ENCODE results near the gene EHMT1. TPM values are rescaled to one million over a fixed set of nuclear protein-coding genes. Genes with fewer than 3 reads are reported as not detected.
A peak's percentile ranks its signal among the peaks of the same experiment; 100 is the strongest.
"Not testable (repeated sequence)": the region's sequence is repeated elsewhere in the genome, so short reads cannot be mapped to it uniquely, and the experiment has no call there.

Gene EHMT1
- total RNA-seq, 2 experiments from 2014 or later: 145 to 295 TPM

DNA sequence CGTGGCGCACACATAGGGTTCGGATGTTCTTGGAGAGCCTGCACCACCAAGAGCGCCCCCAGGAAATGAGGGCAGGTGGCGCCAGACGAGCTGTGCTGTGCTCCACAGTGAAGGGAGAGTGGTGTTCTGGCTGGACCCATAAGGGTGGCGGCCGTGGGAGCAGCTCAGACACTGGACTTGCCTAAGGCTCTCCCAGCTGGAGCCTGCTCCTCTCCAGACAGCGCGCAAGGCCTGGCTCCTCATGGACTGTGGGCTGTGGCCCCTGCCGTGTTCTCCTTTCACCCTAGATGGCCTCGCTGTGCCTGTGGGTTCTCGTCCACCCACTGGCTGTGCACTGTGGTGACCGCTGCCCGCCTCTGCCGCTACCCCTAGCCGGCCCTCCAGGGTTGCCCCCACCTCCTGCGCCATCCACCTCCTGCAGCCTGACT is 92.9 kb downstream of the EHMT1 start:
- Histone ChIP-seq H3K9me2 (ENCODE audit: insufficient read depth, low read length) (no peaks in the 10 kb centered on the region), H4K20me1 (ENCODE audit: insufficient read depth, low read length) (no peaks in the 10 kb centered on the region), H3K4me1 (ENCODE audit: insufficient read depth, low read length, poor library complexity, severe bottlenecking) (peaks cover 25% of the 10 kb centered on the region), H3K36me3 (ENCODE audit: insufficient read depth, low read length) (peaks cover 81% of the 10 kb centered on the region), H3K4me2 (ENCODE audit: low read length) (peak overlapping the region; percentile 37; the same call in 1 of the 2 replicates), H3K79me2 (ENCODE audit: insufficient read depth, low read depth, low read length) (peaks cover 66% of the 10 kb centered on the region), H3K9me3 (ENCODE audit: low read length) (peaks cover 30% of the 10 kb centered on the region), H2AFZ (ENCODE audit: low read length) (no peak overlapping the region), H3K27ac (ENCODE audit: low read depth, low read length, poor library complexity, severe bottlenecking) (peak overlapping the region; percentile 18), H3K4me3 (ENCODE audit: low read depth, low read length, poor library complexity, severe bottlenecking) (no peak overlapping the region)
- DNase-seq (ENCODE audit: low spot score): no peak
- no TSS peak for BruUV-seq (replicated peaks)
- intact Hi-C loops (cut with micrococcal nuclease; ENCODE audit: unreplicated experiment): no loop called here
- ChIA-PET POLR2A (no interaction called here), CTCF (ENCODE audit: unreplicated experiment) (no interaction called here)
- no peak for TF ChIP-seq EZH2phosphoT487 (IDR thresholded peaks at IDR 0.05; ENCODE audit: borderline replicate concordance, low read depth, low read length)
- TF ChIP-seq, protein P1, sequence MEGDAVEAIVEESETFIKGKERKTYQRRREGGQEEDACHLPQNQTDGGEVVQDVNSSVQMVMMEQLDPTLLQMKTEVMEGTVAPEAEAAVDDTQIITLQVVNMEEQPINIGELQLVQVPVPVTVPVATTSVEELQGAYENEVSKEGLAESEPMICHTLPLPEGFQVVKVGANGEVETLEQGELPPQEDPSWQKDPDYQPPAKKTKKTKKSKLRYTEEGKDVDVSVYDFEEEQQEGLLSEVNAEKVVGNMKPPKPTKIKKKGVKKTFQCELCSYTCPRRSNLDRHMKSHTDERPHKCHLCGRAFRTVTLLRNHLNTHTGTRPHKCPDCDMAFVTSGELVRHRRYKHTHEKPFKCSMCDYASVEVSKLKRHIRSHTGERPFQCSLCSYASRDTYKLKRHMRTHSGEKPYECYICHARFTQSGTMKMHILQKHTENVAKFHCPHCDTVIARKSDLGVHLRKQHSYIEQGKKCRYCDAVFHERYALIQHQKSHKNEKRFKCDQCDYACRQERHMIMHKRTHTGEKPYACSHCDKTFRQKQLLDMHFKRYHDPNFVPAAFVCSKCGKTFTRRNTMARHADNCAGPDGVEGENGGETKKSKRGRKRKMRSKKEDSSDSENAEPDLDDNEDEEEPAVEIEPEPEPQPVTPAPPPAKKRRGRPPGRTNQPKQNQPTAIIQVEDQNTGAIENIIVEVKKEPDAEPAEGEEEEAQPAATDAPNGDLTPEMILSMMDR (conservative IDR thresholded peaks at IDR 0.05; ENCODE audit: low read length): peak; percentile 49

DNA sequence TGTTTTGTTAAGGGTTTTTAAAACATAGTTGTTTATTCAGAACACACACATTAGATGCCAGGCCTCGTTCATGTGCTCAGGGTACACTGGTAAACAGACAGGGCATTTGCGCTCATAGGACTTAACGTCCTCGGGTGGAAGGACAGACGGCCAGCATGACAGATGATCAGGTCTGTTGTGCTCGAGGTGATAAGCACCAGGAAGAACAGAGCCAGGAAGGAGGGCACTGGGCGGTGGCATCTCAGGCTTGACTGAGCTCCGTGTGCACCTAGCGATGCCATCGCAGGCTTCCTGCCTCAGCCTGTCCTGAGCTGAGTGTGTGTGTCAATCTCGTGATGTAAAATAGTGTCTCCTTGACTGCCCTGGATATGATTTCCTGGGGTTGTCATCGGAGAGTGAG is 96.5 kb downstream of the EHMT1 start:
- H4K20me1 ChIP-seq (ENCODE audit: insufficient read depth, low read length): no peaks in the 10 kb centered on the region
- intact Hi-C loops (cut with micrococcal nuclease; ENCODE audit: unreplicated experiment): no loop called here
- no peak for DNase-seq (ENCODE audit: low spot score)
- no peak overlapping the region for H3K4me3 ChIP-seq (ENCODE audit: low read depth, low read length, poor library complexity, severe bottlenecking)
- peak overlapping the region; percentile 7 for H3K27ac ChIP-seq (ENCODE audit: low read depth, low read length, poor library complexity, severe bottlenecking)
- no peak overlapping the region for H3K4me2 ChIP-seq (ENCODE audit: low read length)
- ChIA-PET POLR2A (no interaction called here), CTCF (ENCODE audit: unreplicated experiment) (no interaction called here)
- H3K4me1 ChIP-seq (ENCODE audit: insufficient read depth, low read length, poor library complexity, severe bottlenecking): peaks cover 25% of the 10 kb centered on the region
- H3K9me2 ChIP-seq (ENCODE audit: insufficient read depth, low read length): no peaks in the 10 kb centered on the region
- H3K9me3 ChIP-seq (ENCODE audit: low read length): peaks cover 30% of the 10 kb centered on the region
- H3K36me3 ChIP-seq (ENCODE audit: insufficient read depth, low read length): peaks cover 98% of the 10 kb centered on the region
- no peak overlapping the region for H2AFZ ChIP-seq (ENCODE audit: low read length)
- BruUV-seq (replicated peaks): no TSS peak
- TF ChIP-seq, protein P1 (conservative IDR thresholded peaks at IDR 0.05; ENCODE audit: low read length): no peak
- peaks cover 35% of the 10 kb centered on the region for H3K79me2 ChIP-seq (ENCODE audit: insufficient read depth, low read depth, low read length)

DNA sequence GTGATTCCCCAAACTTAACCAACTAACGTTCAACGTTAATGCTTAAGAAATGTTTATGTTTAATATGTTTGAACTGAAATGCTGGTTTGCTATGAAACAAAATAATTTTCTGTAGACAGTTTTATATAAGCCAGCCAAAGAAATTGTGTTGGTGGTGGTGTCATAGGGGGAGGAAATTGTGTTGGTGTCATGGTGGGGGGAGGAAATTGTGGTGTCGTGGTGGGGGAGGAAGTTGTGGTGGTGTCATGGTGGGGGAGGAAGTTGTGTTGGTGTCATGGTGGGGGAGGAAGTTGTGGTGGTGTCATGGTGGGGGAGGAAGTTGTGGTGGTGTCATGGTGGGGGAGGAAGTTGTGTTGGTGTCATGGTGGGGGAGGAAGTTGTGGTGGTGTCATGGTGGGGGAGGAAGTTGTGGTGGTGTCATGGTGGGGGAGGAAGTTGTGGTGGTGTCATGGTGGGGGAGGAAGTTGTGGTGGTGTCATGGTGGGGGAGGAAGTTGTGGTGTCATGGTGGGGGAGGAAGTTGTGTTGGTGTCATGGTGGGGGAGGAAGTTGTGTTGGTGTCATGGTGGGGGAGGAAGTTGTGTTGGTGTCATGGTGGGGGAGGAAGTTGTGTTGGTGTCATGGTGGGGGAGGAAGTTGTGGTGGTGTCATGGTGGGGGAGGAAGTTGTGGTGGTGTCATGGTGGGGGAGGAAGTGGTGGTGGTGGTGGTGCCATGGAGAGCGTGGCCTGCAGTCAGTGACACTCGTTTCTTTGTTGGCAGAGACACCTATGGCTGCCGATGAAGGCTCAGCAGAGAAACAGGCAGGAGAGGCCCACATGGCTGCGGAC is 97.3 kb downstream of the EHMT1 start:
- POLR2A ChIA-PET; H3K4me2 ChIP-seq (ENCODE audit: low read length); intact Hi-C loops (cut with micrococcal nuclease; ENCODE audit: unreplicated experiment); H3K4me3 ChIP-seq (ENCODE audit: low read depth, low read length, poor library complexity, severe bottlenecking); H2AFZ ChIP-seq (ENCODE audit: low read length); H3K9me2 ChIP-seq (ENCODE audit: insufficient read depth, low read length); DNase-seq (ENCODE audit: low spot score); CTCF ChIA-PET (ENCODE audit: unreplicated experiment); BruUV-seq (replicated peaks); H4K20me1 ChIP-seq (ENCODE audit: insufficient read depth, low read length): not testable (repeated sequence)
- Histone ChIP-seq H3K79me2 (ENCODE audit: insufficient read depth, low read depth, low read length) (peaks cover 33% of the 10 kb centered on the region), H3K27ac (ENCODE audit: low read depth, low read length, poor library complexity, severe bottlenecking) (peak overlapping the region; percentile 30), H3K36me3 (ENCODE audit: insufficient read depth, low read length) (peaks cover 99% of the 10 kb centered on the region), H3K4me1 (ENCODE audit: insufficient read depth, low read length, poor library complexity, severe bottlenecking) (peaks cover 21% of the 10 kb centered on the region), H3K9me3 (ENCODE audit: low read length) (peaks cover 30% of the 10 kb centered on the region)
